ENCODE results near the gene CCND1.
"Not testable (repeated sequence)": the region's sequence is repeated elsewhere in the genome, so short reads cannot be mapped to it uniquely, and the experiment has no call there.

The CCND1 gene

DNA sequence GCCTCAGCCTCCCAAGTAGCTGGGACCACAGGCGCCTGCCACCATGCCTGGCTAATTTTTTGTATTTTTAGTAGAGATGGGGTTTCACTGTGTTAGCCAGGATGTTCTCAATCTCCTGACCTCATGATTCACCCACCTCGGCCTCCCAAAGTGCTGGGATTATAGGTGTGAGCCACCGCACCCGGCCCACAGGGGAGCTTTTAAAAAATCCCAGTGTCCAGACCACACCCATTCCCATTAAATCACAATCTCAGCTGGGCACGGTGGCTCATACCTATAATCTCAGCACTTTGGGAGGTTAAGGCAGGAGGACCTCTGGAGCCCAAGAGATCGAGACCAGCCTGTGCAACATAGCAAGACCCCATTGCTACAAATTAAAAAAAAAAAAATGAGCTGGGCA is 55.0 kb downstream of the CCND1 start:
- DNase-seq = peak in 1 of 2 donors; percentile 17
- not testable (repeated sequence) for H3K4me3 ChIP-seq (ENCODE audit: low read depth, low read length); H3K14ac ChIP-seq (ENCODE audit: low read length); H3K4ac ChIP-seq (ENCODE audit: low read depth, low read length); H3K4me1 ChIP-seq (ENCODE audit: control insufficient read depth in 1 of 2, insufficient read depth in 2 of 2, low read length in 2 of 2); H4K91ac ChIP-seq (ENCODE audit: low read depth, low read length); H3K36me3 ChIP-seq (ENCODE audit: control insufficient read depth in 1 of 2, insufficient read depth in 2 of 2, low read length in 2 of 2); H3K4me2 ChIP-seq (ENCODE audit: low read length); H2BK12ac ChIP-seq (ENCODE audit: low read length); H2BK5ac ChIP-seq (ENCODE audit: low read depth, low read length, poor library complexity); H3K18ac ChIP-seq (ENCODE audit: low read length); H3K9me3 ChIP-seq (ENCODE audit: insufficient read depth, low read depth, low read length); H3K27me3 ChIP-seq (ENCODE audit: insufficient read depth, low read length); H3K9ac ChIP-seq (ENCODE audit: low read length); H3K79me1 ChIP-seq (ENCODE audit: low read length); H3K79me2 ChIP-seq (ENCODE audit: control insufficient read depth, insufficient read depth, low read length, poor library complexity); H2BK120ac ChIP-seq (ENCODE audit: insufficient read depth, low read length, poor library complexity); H2AFZ ChIP-seq (ENCODE audit: insufficient read depth, low read length, poor library complexity); H3K23ac ChIP-seq (ENCODE audit: low read length); H4K8ac ChIP-seq (ENCODE audit: low read depth, low read length); H4K12ac ChIP-seq (ENCODE audit: low read depth, low read length); H2AK5ac ChIP-seq (ENCODE audit: low read length); H3K27ac ChIP-seq (ENCODE audit: low read depth, low read length)
- WGBS (ENCODE audit: extremely low coverage, insufficient coverage, insufficient read length) = no CpG with 5 or more reads among the region's 6 CpGs

- no peak overlapping the region for H3K4me2 ChIP-seq (ENCODE audit: low read length)
- H2AK5ac ChIP-seq (ENCODE audit: low read length) = no peak overlapping the region
- no peak overlapping the region for H2AFZ ChIP-seq (ENCODE audit: insufficient read depth, low read length, poor library complexity)
- H3K14ac ChIP-seq (ENCODE audit: low read length) = no peak overlapping the region
- H2BK5ac ChIP-seq (ENCODE audit: low read depth, low read length, poor library complexity) = no peak overlapping the region
- no peaks in the 10 kb centered on the region for H3K36me3 ChIP-seq (ENCODE audit: control insufficient read depth in 1 of 2, insufficient read depth in 2 of 2, low read length in 2 of 2)
- H3K4me3 ChIP-seq (ENCODE audit: low read depth, low read length) = no peak overlapping the region
- no peak overlapping the region for H4K12ac ChIP-seq (ENCODE audit: low read depth, low read length)
- no peaks in the 10 kb centered on the region for H3K9me3 ChIP-seq (ENCODE audit: insufficient read depth, low read depth, low read length)
- H3K79me2 ChIP-seq (ENCODE audit: control insufficient read depth, insufficient read depth, low read length, poor library complexity) = no peaks in the 10 kb centered on the region
- H3K23ac ChIP-seq (ENCODE audit: low read length) = no peak overlapping the region
- no peak overlapping the region for H3K4ac ChIP-seq (ENCODE audit: low read depth, low read length)
- DNase-seq = no peak
- H3K79me1 ChIP-seq (ENCODE audit: low read length) = no peaks in the 10 kb centered on the region
- no peak overlapping the region for H3K18ac ChIP-seq (ENCODE audit: low read length)
- no peak overlapping the region for H2BK12ac ChIP-seq (ENCODE audit: low read length)
- H3K27me3 ChIP-seq (ENCODE audit: insufficient read depth, low read length) = peaks cover under 1% of the 10 kb centered on the region
- no peak overlapping the region for H2BK120ac ChIP-seq (ENCODE audit: insufficient read depth, low read length, poor library complexity)
- no peak overlapping the region for H4K8ac ChIP-seq (ENCODE audit: low read depth, low read length)
- no peak overlapping the region for H4K91ac ChIP-seq (ENCODE audit: low read depth, low read length)
- WGBS (ENCODE audit: extremely low coverage, insufficient coverage, insufficient read length) = no CpG with 5 or more reads among the region's 15 CpGs
- no peak overlapping the region for H3K27ac ChIP-seq (ENCODE audit: low read depth, low read length)
- H3K4me1 ChIP-seq (ENCODE audit: control insufficient read depth in 1 of 2, insufficient read depth in 2 of 2, low read length in 2 of 2) = peaks cover 4 to 5% of the 10 kb centered on the region in 2 experiments
- no peak overlapping the region for H3K9ac ChIP-seq (ENCODE audit: low read length)
Measured at GRCh38 chr11:69696749-69697468, 56.0 kb downstream of the CCND1 start.

DNA sequence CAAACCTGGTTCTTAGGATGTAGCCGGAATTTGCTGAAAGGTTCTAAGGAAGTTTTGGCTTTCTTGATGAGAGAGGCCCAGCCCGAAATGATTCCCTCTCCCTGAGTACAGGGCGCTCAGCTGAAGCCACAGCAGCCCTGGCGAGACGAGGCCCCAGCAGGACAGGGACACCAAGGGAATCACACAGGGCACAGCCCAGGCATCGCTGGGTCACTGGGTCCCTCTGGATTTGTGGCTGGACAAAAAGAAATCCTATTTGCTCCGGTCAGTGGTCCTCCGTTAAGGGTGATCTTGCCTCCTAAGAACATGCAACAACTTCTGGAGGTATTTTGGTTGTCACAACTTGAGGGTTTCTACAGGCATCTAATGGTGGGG is 56.5 kb downstream of the CCND1 start:
- no peak overlapping the region for H4K12ac ChIP-seq (ENCODE audit: low read depth, low read length)
- no peaks in the 10 kb centered on the region for H3K79me1 ChIP-seq (ENCODE audit: low read length)
- no peak overlapping the region for H4K91ac ChIP-seq (ENCODE audit: low read depth, low read length)
- no peak overlapping the region for H3K27ac ChIP-seq (ENCODE audit: low read depth, low read length)
- peaks cover 6% of the 10 kb centered on the region for H3K27me3 ChIP-seq (ENCODE audit: insufficient read depth, low read length)
- H3K4me1 ChIP-seq (ENCODE audit: control insufficient read depth in 1 of 2, insufficient read depth in 2 of 2, low read length in 2 of 2) = peaks cover 6 to 10% of the 10 kb centered on the region in 2 experiments
- H2BK120ac ChIP-seq (ENCODE audit: insufficient read depth, low read length, poor library complexity) = no peak overlapping the region
- H2BK5ac ChIP-seq (ENCODE audit: low read depth, low read length, poor library complexity) = no peak overlapping the region
- no peak overlapping the region for H3K23ac ChIP-seq (ENCODE audit: low read length)
- H3K36me3 ChIP-seq (ENCODE audit: control insufficient read depth in 1 of 2, insufficient read depth in 2 of 2, low read length in 2 of 2) = no peaks in the 10 kb centered on the region
- H3K9ac ChIP-seq (ENCODE audit: low read length) = no peak overlapping the region
- H3K4me2 ChIP-seq (ENCODE audit: low read length) = no peak overlapping the region
- no peak overlapping the region for H3K4ac ChIP-seq (ENCODE audit: low read depth, low read length)
- H3K18ac ChIP-seq (ENCODE audit: low read length) = no peak overlapping the region
- H4K8ac ChIP-seq (ENCODE audit: low read depth, low read length) = no peak overlapping the region
- no CpG with 5 or more reads among the region's 8 CpGs for WGBS (ENCODE audit: extremely low coverage, insufficient coverage, insufficient read length)
- no peaks in the 10 kb centered on the region for H3K9me3 ChIP-seq (ENCODE audit: insufficient read depth, low read depth, low read length)
- DNase-seq = no peak
- no peak overlapping the region for H3K4me3 ChIP-seq (ENCODE audit: low read depth, low read length)
- H2BK12ac ChIP-seq (ENCODE audit: low read length) = no peak overlapping the region
- no peak overlapping the region for H3K14ac ChIP-seq (ENCODE audit: low read length)
- H3K79me2 ChIP-seq (ENCODE audit: control insufficient read depth, insufficient read depth, low read length, poor library complexity) = no peaks in the 10 kb centered on the region
- no peak overlapping the region for H2AK5ac ChIP-seq (ENCODE audit: low read length)
- no peak overlapping the region for H2AFZ ChIP-seq (ENCODE audit: insufficient read depth, low read length, poor library complexity)

- Histone ChIP-seq H3K9me3 (ENCODE audit: insufficient read depth, low read depth, low read length) (no peaks in the 10 kb centered on the region), H3K4ac (ENCODE audit: low read depth, low read length) (no peak overlapping the region), H4K12ac (ENCODE audit: low read depth, low read length) (no peak overlapping the region), H2AFZ (ENCODE audit: insufficient read depth, low read length, poor library complexity) (no peak overlapping the region), H4K91ac (ENCODE audit: low read depth, low read length) (no peak overlapping the region), H4K8ac (ENCODE audit: low read depth, low read length) (no peak overlapping the region), H2BK5ac (ENCODE audit: low read depth, low read length, poor library complexity) (no peak overlapping the region), H2BK12ac (ENCODE audit: low read length) (no peak overlapping the region), H3K4me3 (ENCODE audit: low read depth, low read length) (no peak overlapping the region), H3K9ac (ENCODE audit: low read length) (no peak overlapping the region), H3K27ac (ENCODE audit: low read depth, low read length) (no peak overlapping the region), H3K18ac (ENCODE audit: low read length) (no peak overlapping the region), H2AK5ac (ENCODE audit: low read length) (no peak overlapping the region), H3K4me1 (ENCODE audit: control insufficient read depth in 1 of 2, insufficient read depth in 2 of 2, low read length in 2 of 2) (peaks cover 6 to 11% of the 10 kb centered on the region in 2 experiments), H3K79me1 (ENCODE audit: low read length) (no peaks in the 10 kb centered on the region), H3K4me2 (ENCODE audit: low read length) (no peak overlapping the region), H3K79me2 (ENCODE audit: control insufficient read depth, insufficient read depth, low read length, poor library complexity) (no peaks in the 10 kb centered on the region), H3K23ac (ENCODE audit: low read length) (no peak overlapping the region), H2BK120ac (ENCODE audit: insufficient read depth, low read length, poor library complexity) (no peak overlapping the region), H3K36me3 (ENCODE audit: control insufficient read depth in 1 of 2, insufficient read depth in 2 of 2, low read length in 2 of 2) (no peaks in the 10 kb centered on the region), H3K27me3 (ENCODE audit: insufficient read depth, low read length) (peaks cover 10% of the 10 kb centered on the region), H3K14ac (ENCODE audit: low read length) (no peak overlapping the region)
- WGBS (ENCODE audit: extremely low coverage, insufficient coverage, insufficient read length) = no CpG with 5 or more reads among the region's 10 CpGs
- DNase-seq = no peak
Measured at GRCh38 chr11:69697861-69698260, 56.9 kb downstream of the CCND1 start.
